A673 (cell line): ENCODE measurements around the gene CRELD2. TPM values are rescaled to one million over a fixed set of nuclear protein-coding genes. Genes with fewer than 3 reads are reported as not detected.

Experiments
- BruUV-seq: library from RNA; stranded (reverse); fragments of 400-500 nt; replicated peaks from 2 replicates; lab custom pipeline; 2021; lab: Mats Ljungman, UMichigan
- CTCF ChIA-PET: fragments of 300-600 bp; sonication (Branson Sonifier 250); formaldehyde crosslinking; loops from one replicate; lab custom pipeline; 2022; ENCODE audit warnings: antibody characterized with exemption; lab: Charles Lee
- POLR2A ChIA-PET: fragments of 300-600 bp; sonication (Branson Sonifier 250); formaldehyde crosslinking; loops from one replicate; lab custom pipeline; 2022; ENCODE audit warnings: antibody characterized with exemption; ENCODE audit not compliant: low non-redundant PET; lab: Charles Lee
- DNase-seq: peaks from one replicate; pipeline ENCODE4 v3.0.0-alpha.2; 2015; ENCODE audit warnings: low spot score
- H3K27ac ChIP-seq: fragments of 200-600 bp; sonication (generic); 2 replicates; pipeline ENCODE4 v1.5.1; 2016; ENCODE audit warnings: mixed run types, low read depth, mild to moderate bottlenecking, mixed read lengths, antibody characterized with exemption, low read length; ENCODE audit not compliant: poor library complexity, severe bottlenecking
- H3K27me3 ChIP-seq: fragments of 200-600 bp; sonication (generic); replicated peaks from 2 replicates; pipeline ENCODE4 v1.6.1; 2017; ENCODE audit warnings: mixed run types, low read depth, mild to moderate bottlenecking, mixed read lengths, antibody characterized with exemption, low read length; ENCODE audit not compliant: insufficient read depth, poor library complexity
- H3K36me3 ChIP-seq: fragments of 200-600 bp; sonication (generic); 2 replicates; pipeline ENCODE4 v1.6.1; 2016; ENCODE audit warnings: mixed run types, mild to moderate bottlenecking, mixed read lengths, antibody characterized with exemption, low read length; ENCODE audit not compliant: insufficient read depth, poor library complexity, severe bottlenecking
- H3K4me1 ChIP-seq: fragments of 200-600 bp; sonication (generic); 2 replicates; pipeline ENCODE4 v1.6.1; 2017; ENCODE audit warnings: mixed run types, mild to moderate bottlenecking, mixed read lengths, antibody characterized with exemption, low read length; ENCODE audit not compliant: insufficient read depth, poor library complexity, severe bottlenecking
- H3K4me3 ChIP-seq: fragments of 200-600 bp; sonication (generic); 2 replicates; pipeline ENCODE4 v1.5.1; 2016; ENCODE audit warnings: low read depth, mixed run types, mild to moderate bottlenecking, mixed read lengths, low read length; ENCODE audit not compliant: poor library complexity, severe bottlenecking
- H3K9me3 ChIP-seq: fragments of 200-600 bp; sonication (generic); 2 replicates; pipeline ENCODE4 v1.6.1; 2016; ENCODE audit warnings: mixed run types, low read depth, mild to moderate bottlenecking, mixed read lengths, antibody characterized with exemption, low read length; ENCODE audit not compliant: poor library complexity, severe bottlenecking
- CTCF ChIP-seq: fragments of 300-800, 200-600 bp; sonication (generic); conservative IDR thresholded peaks from 2 replicates; pipeline ENCODE4 v1.5.1; 2017; ENCODE audit warnings: low read depth, mild to moderate bottlenecking, antibody characterized with exemption, low read length, moderate library complexity, mixed read lengths
- EZH2 ChIP-seq: fragments of 200-600 bp; sonication (generic); IDR thresholded peaks from 2 replicates; pipeline ENCODE4 v1.6.1; 2017; ENCODE audit warnings: borderline replicate concordance, low read depth, mild to moderate bottlenecking, mixed read lengths, antibody characterized with exemption, low read length; ENCODE audit not compliant: poor library complexity, severe bottlenecking
- intact Hi-C: fragments of 100-400 bp; cut with micrococcal nuclease; formaldehyde crosslinking; loops from one replicate; pipeline ENCODE4 v1.10.0; 2022; ENCODE audit not compliant: unreplicated experiment
- total RNA-seq: library from RNA; stranded (reverse); gene quantifications from 2 replicates; pipeline ENCODE4 v1.2.3, GENCODE V29; 2021

Gene CRELD2
- total RNA-seq, 1 experiment from 2014 or later, result 54.7 TPM

GRCh38 chr22:49965091-49966040 lies 46.9 kb downstream of the CRELD2 start:
- Histone ChIP-seq H3K27ac (peak overlapping the region; percentile 61), H3K36me3 (peaks cover 28% of the 10 kb centered on the region), H3K9me3 (no peaks in the 10 kb centered on the region), H3K27me3 (no peaks in the 10 kb centered on the region), H3K4me3 (no peak overlapping the region), H3K4me1 (peaks cover 21% of the 10 kb centered on the region)
- intact Hi-C loops, result no loop called here
- no peak for DNase-seq
- no peak for TF ChIP-seq EZH2
- TF ChIP-seq CTCF, result no peak
- POLR2A ChIA-PET, result no interaction called here
- BruUV-seq, result no TSS peak
- CTCF ChIA-PET, result no interaction called here

GRCh38 chr22:49966041-49966773 lies 47.8 kb downstream of the CRELD2 start:
- Histone ChIP-seq H3K9me3 (no peaks in the 10 kb centered on the region), H3K4me3 (no peak overlapping the region), H3K27ac (peak overlapping the region; percentile 61), H3K36me3 (peaks cover 28% of the 10 kb centered on the region), H3K4me1 (peaks cover 29% of the 10 kb centered on the region), H3K27me3 (no peaks in the 10 kb centered on the region)
- no peak for DNase-seq
- intact Hi-C loops, result no loop called here
- CTCF ChIA-PET, result no interaction called here
- TF ChIP-seq EZH2, result no peak
- TF ChIP-seq CTCF, result no peak
- POLR2A ChIA-PET, result no interaction called here
- no TSS peak for BruUV-seq

- POLR2A ChIA-PET, result no interaction called here
Observed at GRCh38 chr22:49966774-49967705, 48.6 kb downstream of the CRELD2 start.

More at GRCh38 chr22:49966774-49967705, 48.6 kb downstream of the CRELD2 start:
- Histone ChIP-seq H3K9me3 (no peaks in the 10 kb centered on the region), H3K4me1 (peaks cover 30% of the 10 kb centered on the region), H3K27me3 (no peaks in the 10 kb centered on the region), H3K27ac (no peak overlapping the region), H3K36me3 (peaks cover 23% of the 10 kb centered on the region), H3K4me3 (no peak overlapping the region)
- DNase-seq, result no peak
- no TSS peak for BruUV-seq
- intact Hi-C loops, result no loop called here
- no peak for TF ChIP-seq CTCF
- no peak for TF ChIP-seq EZH2
- CTCF ChIA-PET, result no interaction called here
